NOMO-1 treated with DMSO at 0.1 percent for 48 hours (cell line): Measurements from ENCODE around the gene LRRC75B.
"Not testable (repeated sequence)": the region's sequence is repeated elsewhere in the genome, so short reads cannot be mapped to it uniquely, and the experiment has no call there.

ENCODE experiments used
- DNase-seq: peaks from one replicate; lab custom pipeline; 2025; ENCODE audit not compliant: unreplicated experiment; lab: John Stamatoyannopoulos, UW

The LRRC75B gene

GRCh38 chr22:24602847-24603769, 10.2 kb upstream of the LRRC75B start, which contains the start of gene GGT1:
Gene GGT1, plus strand, starts transcription at chr22:24603193. Its CDS starts 7,889 bp downstream, at chr22:24611082.
- DNase-seq, result peak; percentile 14

- DNase-seq, result not testable (repeated sequence)
Observed at GRCh38 chr22:24602105-24602749, 9.4 kb upstream of the LRRC75B start.

- peak; percentile 51 for DNase-seq
Observed at GRCh38 chr22:24601217-24602104, 8.6 kb upstream of the LRRC75B start.

- not testable (repeated sequence) for DNase-seq
Observed at GRCh38 chr22:24599958-24600715, 7.3 kb upstream of the LRRC75B start.

GRCh38 chr22:24599514-24599913, 6.6 kb upstream of the LRRC75B start:
- no peak for DNase-seq

- DNase-seq, result not testable (repeated sequence)
Observed at GRCh38 chr22:24597076-24597475, 4.2 kb upstream of the LRRC75B start.

- no peak for DNase-seq
Observed at GRCh38 chr22:24595863-24596262, 3.0 kb upstream of the LRRC75B start.

GRCh38 chr22:24595228-24595627, 2.4 kb upstream of the LRRC75B start:
- no peak for DNase-seq

- DNase-seq, result no peak
Observed at GRCh38 chr22:24594569-24595120, 1.8 kb upstream of the LRRC75B start.

- DNase-seq, result no peak
Observed at GRCh38 chr22:24593836-24594568, 1.1 kb upstream of the LRRC75B start.

- DNase-seq, result not testable (repeated sequence)
Observed at GRCh38 chr22:24593559-24593835, 624 bp upstream of the LRRC75B start.

GRCh38 chr22:24592058-24592850, 619 bp downstream of the LRRC75B start:
- DNase-seq, result peak; percentile 1

- DNase-seq, result no peak
Observed at GRCh38 chr22:24591286-24591830, 1.5 kb downstream of the LRRC75B start.

GRCh38 chr22:24590596-24591173, 2.2 kb downstream of the LRRC75B start:
- no peak for DNase-seq

- DNase-seq, result no peak
Observed at GRCh38 chr22:24589518-24590030, 3.3 kb downstream of the LRRC75B start.

GRCh38 chr22:24588757-24589481, 4.0 kb downstream of the LRRC75B start:
- no peak for DNase-seq

GRCh38 chr22:24588381-24588756, 4.5 kb downstream of the LRRC75B start:
- no peak for DNase-seq
